ENCODE data around the gene TMPRSS6. TPM values are rescaled to one million over a fixed set of nuclear protein-coding genes. Genes with fewer than 3 reads are reported as not detected.

TMPRSS6 gene
- total and polyA plus RNA-seq, 2 donors (not counting 1 experiment from before 2014, with no cell fraction given), result 0.03 TPM; not detected in 1

DNA sequence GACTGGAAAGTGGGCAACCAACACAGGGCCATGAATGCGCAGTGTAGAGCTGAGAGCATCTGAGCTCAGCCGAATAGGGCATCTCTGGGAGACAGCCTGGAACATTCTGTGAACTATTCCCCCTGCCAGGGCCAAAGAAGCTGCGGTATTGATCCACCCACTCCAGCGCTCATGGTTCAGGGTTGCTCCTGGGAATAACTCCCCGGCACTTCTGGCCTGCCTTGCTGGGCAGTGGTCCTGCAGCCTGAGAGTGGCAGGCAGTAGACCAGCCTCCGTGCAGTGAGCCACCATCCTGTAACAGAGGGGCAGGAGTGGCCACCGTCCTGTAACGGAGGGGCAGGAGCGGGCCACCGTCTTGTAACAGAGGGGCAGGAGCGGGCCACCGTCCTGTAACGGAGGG, 12.2 kb downstream of the TMPRSS6 start:
- DNase-seq (no peak), ATAC-seq (ENCODE audit: low read depth) (no peak)
- POLR2A ChIA-PET, result no interaction called here
- Mint-ChIP-seq H3K27ac (no peak overlapping the region), H3K4me1 (peaks cover 7% of the 10 kb centered on the region), H3K9me3 (ENCODE audit: insufficient read depth) (no peaks in the 10 kb centered on the region), H3K27me3 (peaks cover 40% of the 10 kb centered on the region), H3K4me3 (no peak overlapping the region)
- no peak overlapping the region for H3K9ac ChIP-seq (ENCODE audit: low read length)
- CTCF ChIA-PET, result no interaction called here
- H3K4me1 ChIP-seq (ENCODE audit: control insufficient read depth in 2 of 2, insufficient read depth in 2 of 2, low read length in 2 of 2), result no peaks in the 10 kb centered on the region
- peaks cover 0 to 25% (median 7%) of the 10 kb centered on the region in 4 experiments for H3K27me3 ChIP-seq (replicated peaks in 1 of 4; ENCODE audit: control extremely low read depth in 1 of 4, control insufficient read depth in 3 of 4, insufficient read depth in 4 of 4, low read length in 3 of 4)
- no peaks in the 10 kb centered on the region for H3K9me3 ChIP-seq (ENCODE audit: control extremely low read depth in 1 of 3, control insufficient read depth in 2 of 3, insufficient read depth in 1 of 3, low read length in 2 of 3)
- no peaks in the 10 kb centered on the region for H3K36me3 ChIP-seq (replicated peaks in 1 of 2; ENCODE audit: control extremely low read depth in 1 of 2, control insufficient read depth in 1 of 2, extremely low read depth in 1 of 2, insufficient read depth in 2 of 2, low read length in 1 of 2)
- no peaks in the 10 kb centered on the region for H3K79me2 ChIP-seq (ENCODE audit: control insufficient read depth, insufficient read depth, low read length)
- intact Hi-C loops (cut with micrococcal nuclease), result no loop called here
- no peak overlapping the region for H3K27ac ChIP-seq (ENCODE audit: low read length in 2 of 2)
- no peaks in the 10 kb centered on the region for H4K20me1 ChIP-seq (ENCODE audit: control insufficient read depth, insufficient read depth, low read length, poor library complexity, severe bottlenecking)
- no peak overlapping the region for H3K4me3 ChIP-seq (ENCODE audit: control extremely low read depth in 1 of 5, extremely low read depth in 1 of 5, insufficient read depth in 1 of 5, low read depth in 2 of 5, low read length in 4 of 5)
- WGBS (ENCODE audit: insufficient coverage), result 87% methylated on average over 13 of the region's 13 CpGs
- no peak overlapping the region for H3K4me2 ChIP-seq (replicated peaks; ENCODE audit: low read depth, low read length, poor library complexity, severe bottlenecking)
- TF ChIP-seq, protein P1, sequence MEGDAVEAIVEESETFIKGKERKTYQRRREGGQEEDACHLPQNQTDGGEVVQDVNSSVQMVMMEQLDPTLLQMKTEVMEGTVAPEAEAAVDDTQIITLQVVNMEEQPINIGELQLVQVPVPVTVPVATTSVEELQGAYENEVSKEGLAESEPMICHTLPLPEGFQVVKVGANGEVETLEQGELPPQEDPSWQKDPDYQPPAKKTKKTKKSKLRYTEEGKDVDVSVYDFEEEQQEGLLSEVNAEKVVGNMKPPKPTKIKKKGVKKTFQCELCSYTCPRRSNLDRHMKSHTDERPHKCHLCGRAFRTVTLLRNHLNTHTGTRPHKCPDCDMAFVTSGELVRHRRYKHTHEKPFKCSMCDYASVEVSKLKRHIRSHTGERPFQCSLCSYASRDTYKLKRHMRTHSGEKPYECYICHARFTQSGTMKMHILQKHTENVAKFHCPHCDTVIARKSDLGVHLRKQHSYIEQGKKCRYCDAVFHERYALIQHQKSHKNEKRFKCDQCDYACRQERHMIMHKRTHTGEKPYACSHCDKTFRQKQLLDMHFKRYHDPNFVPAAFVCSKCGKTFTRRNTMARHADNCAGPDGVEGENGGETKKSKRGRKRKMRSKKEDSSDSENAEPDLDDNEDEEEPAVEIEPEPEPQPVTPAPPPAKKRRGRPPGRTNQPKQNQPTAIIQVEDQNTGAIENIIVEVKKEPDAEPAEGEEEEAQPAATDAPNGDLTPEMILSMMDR (IDR thresholded peaks at IDR 0.05), result no peak
- no peak for TF ChIP-seq EZH2 (IDR thresholded peaks at IDR 0.05; ENCODE audit: borderline replicate concordance, insufficient read depth, low read depth, low read length, poor library complexity, severe bottlenecking)
- no peak overlapping the region for H2AFZ ChIP-seq (ENCODE audit: insufficient read depth, low read depth, low read length, poor library complexity, severe bottlenecking)

DNA sequence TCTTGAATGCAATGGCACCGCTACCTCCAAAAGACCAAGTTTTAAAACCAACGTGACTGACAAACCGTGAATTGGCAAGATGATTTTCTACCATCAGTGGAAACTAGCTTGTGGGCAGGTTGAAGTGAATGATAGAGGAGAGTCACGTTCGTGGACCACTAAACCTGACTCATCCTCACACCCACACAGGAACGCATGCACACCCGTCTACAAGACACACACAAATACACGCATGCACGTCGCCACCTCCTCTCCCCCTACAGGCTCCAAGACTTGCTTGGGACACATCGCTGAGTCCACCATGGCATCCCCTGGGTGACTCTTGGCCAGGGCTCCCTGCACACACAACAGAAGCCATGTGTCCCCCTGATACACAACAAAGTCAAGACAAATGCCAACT, 14.4 kb downstream of the TMPRSS6 start:
- Mint-ChIP-seq H3K4me3 (no peak overlapping the region), H3K4me1 (peaks cover 5% of the 10 kb centered on the region), H3K27ac (no peak overlapping the region), H3K27me3 (peaks cover 40% of the 10 kb centered on the region), H3K9me3 (ENCODE audit: insufficient read depth) (no peaks in the 10 kb centered on the region)
- no peak for ATAC-seq (ENCODE audit: low read depth)
- Histone ChIP-seq H2AFZ (ENCODE audit: insufficient read depth, low read depth, low read length, poor library complexity, severe bottlenecking) (no peak overlapping the region), H3K9me3 (ENCODE audit: control extremely low read depth in 1 of 3, control insufficient read depth in 2 of 3, insufficient read depth in 1 of 3, low read length in 2 of 3) (no peaks in the 10 kb centered on the region), H3K9ac (ENCODE audit: low read length) (no peak overlapping the region), H3K4me1 (ENCODE audit: control insufficient read depth in 2 of 2, insufficient read depth in 2 of 2, low read length in 2 of 2) (no peaks in the 10 kb centered on the region), H3K79me2 (ENCODE audit: control insufficient read depth, insufficient read depth, low read length) (no peaks in the 10 kb centered on the region), H3K4me3 (ENCODE audit: control extremely low read depth in 1 of 5, extremely low read depth in 1 of 5, insufficient read depth in 1 of 5, low read depth in 2 of 5, low read length in 4 of 5) (no peak overlapping the region), H3K36me3 (replicated peaks in 1 of 2; ENCODE audit: control extremely low read depth in 1 of 2, control insufficient read depth in 1 of 2, extremely low read depth in 1 of 2, insufficient read depth in 2 of 2, low read length in 1 of 2) (no peaks in the 10 kb centered on the region), H4K20me1 (ENCODE audit: control insufficient read depth, insufficient read depth, low read length, poor library complexity, severe bottlenecking) (no peaks in the 10 kb centered on the region), H3K27ac (ENCODE audit: low read length in 2 of 2) (no peak overlapping the region), H3K27me3 (replicated peaks in 1 of 4; ENCODE audit: control extremely low read depth in 1 of 4, control insufficient read depth in 3 of 4, insufficient read depth in 4 of 4, low read length in 3 of 4) (peaks cover 0 to 25% (median 7%) of the 10 kb centered on the region in 4 experiments), H3K4me2 (replicated peaks; ENCODE audit: low read depth, low read length, poor library complexity, severe bottlenecking) (no peak overlapping the region)
- ChIA-PET POLR2A (no interaction called here), CTCF (no interaction called here)
- 78% methylated on average over 9 of the region's 11 CpGs for WGBS (ENCODE audit: insufficient coverage)
- no peak for TF ChIP-seq EZH2 (IDR thresholded peaks at IDR 0.05; ENCODE audit: borderline replicate concordance, insufficient read depth, low read depth, low read length, poor library complexity, severe bottlenecking)
- no peak for DNase-seq
- intact Hi-C loops (cut with micrococcal nuclease), result no loop called here
